HepG2 (cell line): ENCODE measurements around the gene ETDC. TPM values are rescaled to one million over a fixed set of nuclear protein-coding genes. Genes with fewer than 3 reads are reported as not detected.

ENCODE experiments used
- ATAC-seq: fragments of 200-7000 bp; cut with Tn5 transposase; 3 replicates; pipeline ENCODE4 v1.9.1; 2020; ENCODE audit warnings: mild to moderate bottlenecking, moderate library complexity
- BruUV-seq: library from RNA; stranded (reverse); fragments of 400-500 nt; replicated peaks from 2 replicates; lab custom pipeline; 2021; lab: Mats Ljungman, UMichigan
- CTCF ChIA-PET: fragments of 300-600 bp; formaldehyde crosslinking; extraction: SDS; loops from one replicate; lab custom pipeline; 2021; ENCODE audit warnings: low total read pairs, inconsistent platforms, low intra/inter-chr PET ratio; lab: Yijun Ruan, JAX
- POLR2A ChIA-PET: fragments of 350-600 bp; sonication (Branson Sonifier 250); formaldehyde crosslinking; loops from one replicate; lab custom pipeline; 2020; ENCODE audit warnings: antibody characterized with exemption, inconsistent platforms; lab: Yijun Ruan, JAX
- DNase-seq: peaks from one replicate; pipeline ENCODE4 v3.0.0-alpha.2; 2015; ENCODE audit warnings: low spot score
- FAIRE-seq: peaks from 3 replicates; lab custom pipeline; 2011; peaks lifted over from hg19 to GRCh38; lab: Jason Lieb, UNC
- H2AFZ ChIP-seq: one replicate; pipeline ENCODE4 v1.6.1; 2011; ENCODE audit warnings: low read length, inconsistent platforms
- H3K27ac ChIP-seq: fragments of 300-600 bp; 3 replicates; pipeline ENCODE4 v1.8.0; 2011; ENCODE audit warnings: mixed run types, mild to moderate bottlenecking, mixed read lengths, low read length, inconsistent platforms; ENCODE audit not compliant: insufficient read depth; ENCODE audit errors: extremely low read length
- H3K27me3 ChIP-seq, 2 experiments: fragments of 200-600 bp in 1 of 2; 2 replicates in 1 of 2; 3 replicates in 1 of 2; pipeline versions ENCODE4 v1.6.0 to v1.8.0; 2011; ENCODE audit warnings: low read length in 2 of 2, mild to moderate bottlenecking in 2 of 2, moderate library complexity in 2 of 2, inconsistent platforms in 1 of 2; ENCODE audit not compliant: insufficient read depth in 2 of 2, control insufficient read depth in 1 of 2
- H3K36me3 ChIP-seq, 2 experiments: fragments of 200-600 bp in 1 of 2; replicated peaks in 1 of 2; 2 replicates in 1 of 2; 3 replicates in 1 of 2; pipeline versions ENCODE4 v1.5.1 to v1.8.0; 2011; ENCODE audit warnings: low read length in 2 of 2, inconsistent platforms in 1 of 2; ENCODE audit not compliant: insufficient read depth in 2 of 2, control insufficient read depth in 1 of 2
- H3K4me1 ChIP-seq: 2 replicates; pipeline ENCODE4 v1.5.1; 2012; ENCODE audit warnings: low read length, inconsistent platforms; ENCODE audit not compliant: insufficient read depth
- H3K4me2 ChIP-seq: 2 replicates; pipeline ENCODE4 v1.6.0; 2011; ENCODE audit warnings: low read depth, low read length, inconsistent platforms
- H3K4me3 ChIP-seq, 3 experiments: fragments of 200-600 bp in 1 of 3; sonication (generic), shearing (Covaris generic) in 1 of 3; replicated peaks in 1 of 3; 2 replicates each; pipeline ENCODE4 v1.5.1; 2011 to 2016; ENCODE audit warnings: low read length in 3 of 3, inconsistent platforms in 2 of 3, low read depth in 2 of 3, mild to moderate bottlenecking in 2 of 3, control low read depth in 1 of 3, mixed read lengths in 1 of 3; ENCODE audit not compliant: insufficient read depth in 1 of 3
- H3K79me2 ChIP-seq: one replicate; pipeline ENCODE4 v1.6.1; 2011; ENCODE audit warnings: low read length, inconsistent platforms; ENCODE audit not compliant: insufficient read depth
- H3K9ac ChIP-seq: 2 replicates; pipeline ENCODE4 v1.6.0; 2011; ENCODE audit warnings: mild to moderate bottlenecking, low read depth, low read length, inconsistent platforms; ENCODE audit not compliant: insufficient read depth
- H3K9me3 ChIP-seq: 2 replicates; pipeline ENCODE4 v1.5.1; 2012; ENCODE audit warnings: mild to moderate bottlenecking, low read length
- H4K20me1 ChIP-seq: 2 replicates; pipeline ENCODE4 v1.6.0; 2011; ENCODE audit warnings: inconsistent platforms, mild to moderate bottlenecking, low read length, moderate library complexity; ENCODE audit not compliant: insufficient read depth
- KLF13 ChIP-seq: sonication (generic); formaldehyde crosslinking; IDR thresholded peaks from 2 replicates; pipeline ENCODE4 v1.4.0; 2020; ENCODE audit warnings: mild to moderate bottlenecking, missing genetic modification reagents
- ZFY ChIP-seq: sonication (generic); formaldehyde crosslinking; IDR thresholded peaks from 2 replicates; pipeline ENCODE4 v1.4.0; 2020; ENCODE audit warnings: missing genetic modification reagents
- ZNF276 ChIP-seq: sonication (generic); formaldehyde crosslinking; IDR thresholded peaks from 2 replicates; pipeline ENCODE4 v1.4.0; 2020; ENCODE audit warnings: mild to moderate bottlenecking, low read depth, missing genetic modification reagents
- ZNF687 ChIP-seq: sonication (generic); formaldehyde crosslinking; IDR thresholded peaks from 2 replicates; pipeline ENCODE4 v1.5.1; 2020; ENCODE audit warnings: mild to moderate bottlenecking, missing genetic modification reagents, moderate library complexity
- WGBS: methylation state at CpG from one replicate; pipeline ENCODE4 v1.1.6; 2017; ENCODE audit warnings: low lambda C conversion rate; 5-methylcytosine and 5-hydroxymethylcytosine counted together
- in situ Hi-C: cut with HindIII; loops from 2 replicates; pipeline ENCODE4 v1.10.0; 2017; ENCODE audit warnings: low pct_unique_long_range_greater_than_20kb; ENCODE audit not compliant: extremely low pct_ligation_motif_present
- intact Hi-C: fragments of 100-400 bp; cut with micrococcal nuclease; formaldehyde crosslinking; loops from one replicate; pipeline ENCODE4 v1.10.0; 2022; ENCODE audit not compliant: unreplicated experiment
- polyA plus RNA-seq, 8 experiments: library from polyadenylated mRNA; depleted of rRNA in 3 of 8; stranded (reverse) in 7 of 8; unstranded in 1 of 8; fragments of >200 nt; fragmentation: Illumina TruSeq in 4 of 8; extraction: Trizol in 4 of 8; gene quantifications; 2 replicates each; pipeline versions ENCODE4 v1.2.1 to v1.2.3, GENCODE V29; 2011 to 2016; ENCODE audit warnings: low read depth in 4 of 8, missing spikeins in 1 of 8, mixed read lengths in 1 of 8; ENCODE audit not compliant: insufficient read depth in 1 of 8
- total RNA-seq, 5 experiments: library from RNA; depleted of rRNA; stranded (reverse); fragments of >200 nt; fragmentation: Illumina TruSeq; extraction: Trizol; gene quantifications; 2 replicates each; pipeline ENCODE4 v1.2.3, GENCODE V29; 2016; ENCODE audit warnings: low read depth in 1 of 5

ETDC gene
- total and polyA plus RNA-seq, 2 of the 13 experiments (the other 11 are each of a cell fraction or from before 2014, with no cell fraction given) = not detected

- Histone ChIP-seq H3K27ac (no peak overlapping the region), H3K4me2 (peak overlapping the region; percentile 87), H3K27me3 (no peaks in the 10 kb centered on the region; a peak in 1 of 5 replicates), H3K9me3 (no peaks in the 10 kb centered on the region), H2AFZ (no peak overlapping the region), H4K20me1 (peaks cover 2% of the 10 kb centered on the region), H3K4me3 (peak overlapping the region; percentile 69 to 84 (median 73)), H3K4me1 (peaks cover 32% of the 10 kb centered on the region), H3K79me2 (peaks cover 29% of the 10 kb centered on the region), H3K9ac (peak overlapping the region; percentile 76), H3K36me3 (no peaks in the 10 kb centered on the region; a peak in 2 of 5 replicates)
- POLR2A ChIA-PET = no interaction called here
- TSS peak; percentile 58 for BruUV-seq
- no peak for FAIRE-seq
- intact Hi-C loops (no loop called here), in situ Hi-C loops (no loop called here)
- CTCF ChIA-PET = no interaction called here
- DNase-seq = no peak
- 0% methylated on average over 3 of the region's 18 CpGs for WGBS
- ATAC-seq = no peak
- TF ChIP-seq KLF13 = 0 out of 2 replicates have a peak, but pooled peaks have one; percentile 4
- peak; percentile 39 for TF ChIP-seq ZFY
- TF ChIP-seq ZNF276 = no peak
- peak; percentile 9 for TF ChIP-seq ZNF687 (CRISPR knock-in tag)
These were observed 35.9 kb downstream of the ETDC start for GRCh38 chrX:135345107-135345589.
